IMR-90 (cell line): ENCODE data around the gene CXXC1. TPM values are rescaled to one million over a fixed set of nuclear protein-coding genes. Genes with fewer than 3 reads are reported as not detected.

ENCODE experiments used
- ATAC-seq: fragments of 200-7000 bp; cut with Tn5 transposase; 2 replicates; pipeline ENCODE4 v1.9.1; 2020; ENCODE audit warnings: low read depth, mild to moderate bottlenecking, moderate library complexity
- BruUV-seq: library from RNA; stranded (reverse); fragments of 400-500 nt; replicated peaks from 2 replicates; lab custom pipeline; 2021; lab: Mats Ljungman, UMichigan
- CTCF ChIA-PET: fragments of 300-600 bp; formaldehyde crosslinking; extraction: SDS; loops from one replicate; lab custom pipeline; 2021; ENCODE audit warnings: antibody characterized with exemption; lab: Yijun Ruan, JAX
- POLR2A ChIA-PET: fragments of 300-600 bp; sonication (Branson Sonifier 250); formaldehyde crosslinking; loops from one replicate; lab custom pipeline; 2022; ENCODE audit warnings: antibody characterized with exemption; ENCODE audit not compliant: unreplicated experiment; lab: Charles Lee
- DNase-seq: peaks from one replicate; pipeline ENCODE4 v3.0.0; 2013
- H2AFZ ChIP-seq: replicated peaks from 2 replicates; pipeline ENCODE3; 2013; ENCODE audit warnings: low read length, mild to moderate bottlenecking; ENCODE audit not compliant: poor library complexity
- H2AK5ac ChIP-seq: 2 replicates; pipeline ENCODE4 v1.6.1; 2013; ENCODE audit warnings: low read depth, low read length, inconsistent platforms
- H2AK9ac ChIP-seq: replicated peaks from 2 replicates; pipeline ENCODE3; 2013; ENCODE audit warnings: mild to moderate bottlenecking, low read depth, low read length, moderate library complexity; ENCODE audit not compliant: poor library complexity
- H2BK120ac ChIP-seq: 2 replicates; pipeline ENCODE4 v1.6.1; 2013; ENCODE audit warnings: low read depth, low read length, inconsistent platforms
- H2BK15ac ChIP-seq: 3 replicates; pipeline ENCODE4 v1.6.1; 2013; ENCODE audit warnings: low read depth, low read length, inconsistent platforms
- H2BK20ac ChIP-seq: 2 replicates; pipeline ENCODE4 v1.6.1; 2013; ENCODE audit warnings: low read depth, mild to moderate bottlenecking, inconsistent platforms, low read length, moderate library complexity
- H2BK5ac ChIP-seq: 2 replicates; pipeline ENCODE4 v1.6.1; 2013; ENCODE audit warnings: mild to moderate bottlenecking, low read depth, low read length, inconsistent platforms; ENCODE audit not compliant: poor library complexity, severe bottlenecking
- H3K14ac ChIP-seq: replicated peaks from 2 replicates; pipeline ENCODE4 v1.6.1; 2013; ENCODE audit warnings: low read depth, low read length, inconsistent platforms
- H3K18ac ChIP-seq: 2 replicates; pipeline ENCODE4 v1.6.1; 2013; ENCODE audit warnings: low read depth, low read length, control low read depth
- H3K23ac ChIP-seq: 2 replicates; pipeline ENCODE4 v1.6.1; 2013; ENCODE audit warnings: low read depth, low read length, inconsistent platforms
- H3K27ac ChIP-seq: 2 replicates; pipeline ENCODE4 v1.5.1; 2013; ENCODE audit warnings: mild to moderate bottlenecking, control low read depth, low read length; ENCODE audit not compliant: insufficient read depth
- H3K27me3 ChIP-seq: 2 replicates; pipeline ENCODE4 v1.6.1; 2013; ENCODE audit warnings: low read length; ENCODE audit not compliant: control insufficient read depth, insufficient read depth
- H3K36me3 ChIP-seq: 2 replicates; pipeline ENCODE4 v1.6.1; 2013; ENCODE audit warnings: low read length, mixed read lengths; ENCODE audit not compliant: control insufficient read depth, insufficient read depth
- H3K4ac ChIP-seq: 2 replicates; pipeline ENCODE4 v1.6.1; 2013; ENCODE audit warnings: low read depth, low read length, inconsistent platforms
- H3K4me1 ChIP-seq: 2 replicates; pipeline ENCODE4 v1.6.1; 2013; ENCODE audit warnings: low read length, mixed read lengths; ENCODE audit not compliant: control insufficient read depth, insufficient read depth
- H3K4me2 ChIP-seq: 2 replicates; pipeline ENCODE4 v1.6.1; 2013; ENCODE audit warnings: low read depth, mild to moderate bottlenecking, control low read depth, low read length, moderate library complexity
- H3K4me3 ChIP-seq: 2 replicates; pipeline ENCODE4 v1.5.1; 2013; ENCODE audit warnings: low read depth, mild to moderate bottlenecking, control low read depth, low read length, moderate library complexity; ENCODE audit not compliant: insufficient read depth
- H3K56ac ChIP-seq: 2 replicates; pipeline ENCODE4 v1.6.1; 2013; ENCODE audit warnings: low read length, inconsistent platforms; ENCODE audit not compliant: insufficient read depth; ENCODE audit errors: extremely low read depth
- H3K79me1 ChIP-seq, 2 experiments: 2 replicates each; pipeline ENCODE4 v1.6.1; 2013; ENCODE audit warnings: low read length in 2 of 2, inconsistent platforms in 1 of 2, low read depth in 1 of 2
- H3K9ac ChIP-seq: 2 replicates; pipeline ENCODE4 v1.6.1; 2013; ENCODE audit warnings: low read depth, low read length, control low read depth
- H3K9me1 ChIP-seq: 2 replicates; pipeline ENCODE4 v1.6.1; 2013; ENCODE audit warnings: low read length, inconsistent platforms; ENCODE audit not compliant: insufficient read depth
- H3K9me3 ChIP-seq: 2 replicates; pipeline ENCODE4 v1.6.1; 2013; ENCODE audit warnings: low read length; ENCODE audit not compliant: control insufficient read depth, insufficient read depth
- H4K20me1 ChIP-seq: 2 replicates; pipeline ENCODE4 v1.6.1; 2013; ENCODE audit warnings: low read length, inconsistent platforms; ENCODE audit not compliant: insufficient read depth
- H4K5ac ChIP-seq: 2 replicates; pipeline ENCODE4 v1.6.1; 2013; ENCODE audit warnings: mild to moderate bottlenecking, low read depth, low read length, control low read depth
- H4K8ac ChIP-seq, 2 experiments: 2 replicates each; pipeline ENCODE4 v1.6.1; 2013; ENCODE audit warnings: low read depth in 2 of 2, low read length in 2 of 2, control low read depth in 1 of 2, inconsistent platforms in 1 of 2
- H4K91ac ChIP-seq: 2 replicates; pipeline ENCODE4 v1.6.1; 2013; ENCODE audit warnings: low read depth, low read length, inconsistent platforms; ENCODE audit not compliant: insufficient read depth
- BHLHE40 ChIP-seq: fragments of 150-350 bp; IDR thresholded peaks from 2 replicates; pipeline ENCODE4 v1.6.1; 2016; ENCODE audit warnings: mild to moderate bottlenecking, low read depth, low read length
- CEBPB ChIP-seq: IDR thresholded peaks from 2 replicates; pipeline ENCODE4 v1.6.1; 2012; ENCODE audit warnings: low read depth, low read length, improper control_type of control experiment
- CHD1 ChIP-seq: IDR thresholded peaks from 2 replicates; pipeline ENCODE4 v1.6.1; 2012; ENCODE audit warnings: low read depth, low read length, improper control_type of control experiment
- FOS ChIP-seq: fragments of 150-350 bp; IDR thresholded peaks from 2 replicates; pipeline ENCODE4 v1.6.1; 2016; ENCODE audit warnings: low read depth, low read length
- MAFK ChIP-seq: IDR thresholded peaks from 2 replicates; pipeline ENCODE4 v1.6.1; 2012; ENCODE audit warnings: low read depth, low read length, improper control_type of control experiment
- MAZ ChIP-seq: IDR thresholded peaks from 2 replicates; pipeline ENCODE4 v1.6.1; 2012; ENCODE audit warnings: low read depth, mild to moderate bottlenecking, low read length, improper control_type of control experiment, moderate library complexity, borderline replicate concordance
- MXI1 ChIP-seq: IDR thresholded peaks from 2 replicates; pipeline ENCODE4 v1.6.1; 2012; ENCODE audit warnings: low read depth, mild to moderate bottlenecking, low read length, moderate library complexity, borderline replicate concordance
- NFE2L2 ChIP-seq: fragments of 150-350 bp; IDR thresholded peaks from 2 replicates; pipeline ENCODE4 v1.6.1; 2016; ENCODE audit warnings: low read depth, mild to moderate bottlenecking, low read length
- POLR2A ChIP-seq: IDR thresholded peaks from 2 replicates; pipeline ENCODE4 v1.6.1; 2012; ENCODE audit warnings: mild to moderate bottlenecking, low read depth, low read length
- RAD21 ChIP-seq: IDR thresholded peaks from 2 replicates; pipeline ENCODE4 v1.6.1; 2012; ENCODE audit warnings: low read length, improper control_type of control experiment
- RCOR1 ChIP-seq: IDR thresholded peaks from 2 replicates; pipeline ENCODE4 v1.6.1; 2012; ENCODE audit warnings: mild to moderate bottlenecking, low read length, improper control_type of control experiment; ENCODE audit not compliant: insufficient replicate concordance
- RFX5 ChIP-seq: IDR thresholded peaks from 2 replicates; pipeline ENCODE4 v1.8.0; 2012; ENCODE audit warnings: low read depth, mild to moderate bottlenecking, low read length, moderate library complexity
- SMC3 ChIP-seq: fragments of 150-350 bp; IDR thresholded peaks from 2 replicates; pipeline ENCODE4 v1.6.1; 2016; ENCODE audit warnings: low read depth, mild to moderate bottlenecking, antibody characterized with exemption, low read length, moderate library complexity
- USF2 ChIP-seq: fragments of 150-350 bp; IDR thresholded peaks from 2 replicates; pipeline ENCODE4 v1.6.1; 2017; ENCODE audit warnings: mild to moderate bottlenecking, antibody characterized with exemption, low read length, low read depth
- WGBS, 2 experiments: methylation state at CpG; one replicate each; pipeline versions ENCODE4 v1.1.5 to v1.1.7; 2013; ENCODE audit warnings: missing lambda C conversion rate in 2 of 2; ENCODE audit not compliant: insufficient read length in 1 of 2; ENCODE audit errors: extremely low coverage in 2 of 2; 5-methylcytosine and 5-hydroxymethylcytosine counted together
- dilution Hi-C: fragments of 300-500 bp; cut with HindIII; formaldehyde crosslinking; loops from one replicate; pipeline ENCODE4 v1.14.3; 2018; ENCODE audit warnings: low sequenced_read_pairs; ENCODE audit not compliant: unreplicated experiment
- in situ Hi-C: fragments of 300-500 bp; cut with MboI; formaldehyde crosslinking; loops from 3 replicates; pipeline ENCODE4 v1.14.3; 2019; ENCODE audit warnings: low sequenced_read_pairs, inconsistent platforms, mixed read lengths
- intact Hi-C: fragments of 100-400 bp; cut with micrococcal nuclease; formaldehyde crosslinking; loops from 2 replicates; pipeline ENCODE4 v1.10.0; 2022
- polyA plus RNA-seq, 3 experiments: library from polyadenylated mRNA; depleted of rRNA; stranded (reverse); fragments of >200 nt; gene quantifications; 2 replicates each; pipeline ENCODE4 v1.2.3, GENCODE V29; 2012; ENCODE audit warnings: low replicate concordance in 1 of 3
- total RNA-seq: library from RNA; depleted of rRNA; stranded (reverse); fragments of >200 nt; gene quantifications from 2 replicates; pipeline ENCODE4 v1.2.3, GENCODE V29; 2012
- TF ChIP-seq, protein P1 (sequence below): conservative IDR thresholded peaks from 2 replicates; pipeline ENCODE4 v1.5.1; 2012; ENCODE audit warnings: mild to moderate bottlenecking, low read depth, low read length, improper control_type of control experiment
- TF ChIP-seq, protein P2 (sequence below): fragments of 150-350 bp; IDR thresholded peaks from 2 replicates; pipeline ENCODE4 v1.6.1; 2016; ENCODE audit warnings: low read depth, mild to moderate bottlenecking, low read length, moderate library complexity, borderline replicate concordance

Gene CXXC1
- total and polyA plus RNA-seq, 2 of the 4 experiments (the other 2 are of a cell fraction): 24.0 to 66.2 TPM

DNA sequence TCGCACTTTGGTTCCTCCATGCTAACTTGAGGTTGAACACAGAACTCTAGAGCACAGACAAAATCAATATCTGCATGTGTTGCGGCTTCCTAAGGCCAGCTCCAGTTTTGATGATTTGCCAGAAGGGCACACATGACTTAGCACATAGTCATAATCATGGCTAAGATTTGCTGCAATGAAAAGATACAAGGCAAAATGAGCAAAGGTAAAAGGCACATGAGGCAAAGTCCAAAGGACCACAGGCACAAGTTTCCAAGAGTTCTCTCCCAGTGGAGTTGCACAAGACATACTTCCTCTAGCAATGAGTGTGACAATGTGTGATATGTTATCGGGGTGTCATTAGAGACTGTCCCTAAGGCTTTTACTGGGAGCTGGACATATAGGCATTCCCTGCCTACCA lies 24.2 kb upstream of the CXXC1 start:
- dilution Hi-C loops (no loop called here), in situ Hi-C loops (no loop called here), intact Hi-C loops (no loop called here)
- Histone ChIP-seq H4K8ac (no peak overlapping the region), H3K14ac (no peak overlapping the region), H3K27me3 (no peaks in the 10 kb centered on the region), H3K4ac (no peak overlapping the region), H2BK120ac (no peak overlapping the region), H4K91ac (no peak overlapping the region), H3K4me3 (no peak overlapping the region), H2BK20ac (no peak overlapping the region), H3K4me1 (peaks cover 3% of the 10 kb centered on the region; the same call in 1 of the 2 replicates), H3K18ac (no peak overlapping the region), H2BK5ac (no peak overlapping the region), H3K9ac (no peak overlapping the region), H3K9me3 (no peaks in the 10 kb centered on the region), H2BK15ac (no peak overlapping the region), H3K9me1 (0 out of 2 replicates have a peak, but pooled peaks cover 3% of the 10 kb centered on the region), H3K36me3 (no peaks in the 10 kb centered on the region), H4K5ac (no peak overlapping the region), H2AK5ac (no peak overlapping the region), H2AFZ (no peak overlapping the region), H3K27ac (no peak overlapping the region), H3K4me2 (no peak overlapping the region), H2AK9ac (no peak overlapping the region), H4K20me1 (no peaks in the 10 kb centered on the region), H3K23ac (no peak overlapping the region), H3K79me1 (no peaks in the 10 kb centered on the region; a peak in 1 of 4 replicates), H3K56ac (no peak overlapping the region)
- POLR2A ChIA-PET: no interaction called here
- CTCF ChIA-PET: no interaction called here
- DNase-seq (no peak), ATAC-seq (no peak)
- TF ChIP-seq MAZ (no peak), USF2 (no peak), CEBPB (no peak), BHLHE40 (no peak), MAFK (no peak), FOS (no peak), SMC3 (no peak), RCOR1 (no peak), MXI1 (no peak), CHD1 (no peak), RAD21 (no peak), POLR2A (no peak), NFE2L2 (no peak), RFX5 (no peak)
- TF ChIP-seq, protein P1, sequence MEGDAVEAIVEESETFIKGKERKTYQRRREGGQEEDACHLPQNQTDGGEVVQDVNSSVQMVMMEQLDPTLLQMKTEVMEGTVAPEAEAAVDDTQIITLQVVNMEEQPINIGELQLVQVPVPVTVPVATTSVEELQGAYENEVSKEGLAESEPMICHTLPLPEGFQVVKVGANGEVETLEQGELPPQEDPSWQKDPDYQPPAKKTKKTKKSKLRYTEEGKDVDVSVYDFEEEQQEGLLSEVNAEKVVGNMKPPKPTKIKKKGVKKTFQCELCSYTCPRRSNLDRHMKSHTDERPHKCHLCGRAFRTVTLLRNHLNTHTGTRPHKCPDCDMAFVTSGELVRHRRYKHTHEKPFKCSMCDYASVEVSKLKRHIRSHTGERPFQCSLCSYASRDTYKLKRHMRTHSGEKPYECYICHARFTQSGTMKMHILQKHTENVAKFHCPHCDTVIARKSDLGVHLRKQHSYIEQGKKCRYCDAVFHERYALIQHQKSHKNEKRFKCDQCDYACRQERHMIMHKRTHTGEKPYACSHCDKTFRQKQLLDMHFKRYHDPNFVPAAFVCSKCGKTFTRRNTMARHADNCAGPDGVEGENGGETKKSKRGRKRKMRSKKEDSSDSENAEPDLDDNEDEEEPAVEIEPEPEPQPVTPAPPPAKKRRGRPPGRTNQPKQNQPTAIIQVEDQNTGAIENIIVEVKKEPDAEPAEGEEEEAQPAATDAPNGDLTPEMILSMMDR: no peak
- TF ChIP-seq, protein P2, sequence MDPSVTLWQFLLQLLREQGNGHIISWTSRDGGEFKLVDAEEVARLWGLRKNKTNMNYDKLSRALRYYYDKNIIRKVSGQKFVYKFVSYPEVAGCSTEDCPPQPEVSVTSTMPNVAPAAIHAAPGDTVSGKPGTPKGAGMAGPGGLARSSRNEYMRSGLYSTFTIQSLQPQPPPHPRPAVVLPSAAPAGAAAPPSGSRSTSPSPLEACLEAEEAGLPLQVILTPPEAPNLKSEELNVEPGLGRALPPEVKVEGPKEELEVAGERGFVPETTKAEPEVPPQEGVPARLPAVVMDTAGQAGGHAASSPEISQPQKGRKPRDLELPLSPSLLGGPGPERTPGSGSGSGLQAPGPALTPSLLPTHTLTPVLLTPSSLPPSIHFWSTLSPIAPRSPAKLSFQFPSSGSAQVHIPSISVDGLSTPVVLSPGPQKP: no peak
- BruUV-seq: no TSS peak
- WGBS, 2 experiments: no CpG with 5 or more reads among the region's 3 CpGs
